ENCODE results near the gene RBBP8.

DNA sequence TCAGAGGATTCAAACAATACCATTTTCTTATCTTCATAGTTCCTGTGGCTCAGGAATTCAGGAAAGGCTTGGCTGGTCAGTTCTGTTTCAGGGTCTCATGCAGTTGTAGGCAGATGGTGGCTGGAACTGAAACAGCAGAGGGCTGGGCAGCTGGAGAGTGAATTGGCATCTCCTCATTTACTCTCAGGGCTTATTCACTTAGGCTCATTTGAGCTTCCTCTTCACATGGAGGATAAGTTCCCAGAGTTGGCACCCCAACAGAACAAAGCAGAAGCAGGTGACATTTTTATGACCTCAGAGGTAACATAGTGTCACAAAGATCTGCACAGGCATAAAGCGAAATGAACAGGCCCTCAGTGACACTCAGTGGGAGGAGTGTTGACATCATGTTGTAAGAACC is 66.1 kb downstream of the RBBP8 start:
- TF ChIP-seq, protein P1, sequence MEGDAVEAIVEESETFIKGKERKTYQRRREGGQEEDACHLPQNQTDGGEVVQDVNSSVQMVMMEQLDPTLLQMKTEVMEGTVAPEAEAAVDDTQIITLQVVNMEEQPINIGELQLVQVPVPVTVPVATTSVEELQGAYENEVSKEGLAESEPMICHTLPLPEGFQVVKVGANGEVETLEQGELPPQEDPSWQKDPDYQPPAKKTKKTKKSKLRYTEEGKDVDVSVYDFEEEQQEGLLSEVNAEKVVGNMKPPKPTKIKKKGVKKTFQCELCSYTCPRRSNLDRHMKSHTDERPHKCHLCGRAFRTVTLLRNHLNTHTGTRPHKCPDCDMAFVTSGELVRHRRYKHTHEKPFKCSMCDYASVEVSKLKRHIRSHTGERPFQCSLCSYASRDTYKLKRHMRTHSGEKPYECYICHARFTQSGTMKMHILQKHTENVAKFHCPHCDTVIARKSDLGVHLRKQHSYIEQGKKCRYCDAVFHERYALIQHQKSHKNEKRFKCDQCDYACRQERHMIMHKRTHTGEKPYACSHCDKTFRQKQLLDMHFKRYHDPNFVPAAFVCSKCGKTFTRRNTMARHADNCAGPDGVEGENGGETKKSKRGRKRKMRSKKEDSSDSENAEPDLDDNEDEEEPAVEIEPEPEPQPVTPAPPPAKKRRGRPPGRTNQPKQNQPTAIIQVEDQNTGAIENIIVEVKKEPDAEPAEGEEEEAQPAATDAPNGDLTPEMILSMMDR (IDR thresholded peaks at IDR 0.05) = no peak
- no peak for TF ChIP-seq ZFX (IDR thresholded peaks at IDR 0.05; ENCODE audit: borderline replicate concordance)
